ENCODE results near the gene PRICKLE1. TPM values are rescaled to one million over a fixed set of nuclear protein-coding genes. Genes with fewer than 3 reads are reported as not detected.

The PRICKLE1 gene
- total RNA-seq, 2 experiments from 2014 or later: 0.19 TPM; not detected in 1

DNA sequence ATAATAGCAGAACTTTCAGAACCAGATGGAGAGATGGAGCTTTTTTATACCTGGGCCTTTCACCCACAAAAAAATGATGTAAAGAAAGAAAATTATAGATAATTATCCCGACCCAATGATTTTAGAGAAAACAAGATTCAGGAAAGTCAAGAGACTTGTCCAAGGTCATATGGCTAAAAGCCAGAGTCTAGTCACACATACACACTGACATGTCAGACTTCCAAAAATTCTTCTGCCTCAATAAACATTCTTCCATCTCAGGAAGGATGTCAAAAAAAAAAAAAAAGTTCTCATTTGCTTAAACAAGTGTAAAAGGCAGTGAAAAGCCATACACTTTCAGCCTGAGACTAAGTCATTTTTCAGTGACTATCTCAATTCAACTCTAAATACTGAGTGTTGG lies 116.0 kb downstream of the PRICKLE1 start:
- H3K9me2 ChIP-seq (ENCODE audit: insufficient read depth, low read length): no peaks in the 10 kb centered on the region
- H3K4me2 ChIP-seq (ENCODE audit: low read length): no peak overlapping the region
- H4K20me1 ChIP-seq (ENCODE audit: insufficient read depth, low read length): peaks cover 7% of the 10 kb centered on the region; the same call in 1 of the 2 replicates
- no peaks in the 10 kb centered on the region for H3K9me3 ChIP-seq (ENCODE audit: low read length)
- no TSS peak for BruUV-seq (replicated peaks)
- ChIA-PET POLR2A (no interaction called here), CTCF (ENCODE audit: unreplicated experiment) (no interaction called here)
- H3K4me3 ChIP-seq (ENCODE audit: low read depth, low read length, poor library complexity, severe bottlenecking): no peak overlapping the region
- no peaks in the 10 kb centered on the region for H3K79me2 ChIP-seq (ENCODE audit: insufficient read depth, low read depth, low read length)
- DNase-seq (ENCODE audit: low spot score): no peak
- intact Hi-C loops (cut with micrococcal nuclease; ENCODE audit: unreplicated experiment): no loop called here
- no peaks in the 10 kb centered on the region for H3K36me3 ChIP-seq (ENCODE audit: insufficient read depth, low read length)
- H2AFZ ChIP-seq (ENCODE audit: low read length): no peak overlapping the region
- peaks cover 27% of the 10 kb centered on the region for H3K4me1 ChIP-seq (ENCODE audit: insufficient read depth, low read length, poor library complexity, severe bottlenecking)
- H3K27ac ChIP-seq (ENCODE audit: low read depth, low read length, poor library complexity, severe bottlenecking): no peak overlapping the region
- TF ChIP-seq, protein P1, sequence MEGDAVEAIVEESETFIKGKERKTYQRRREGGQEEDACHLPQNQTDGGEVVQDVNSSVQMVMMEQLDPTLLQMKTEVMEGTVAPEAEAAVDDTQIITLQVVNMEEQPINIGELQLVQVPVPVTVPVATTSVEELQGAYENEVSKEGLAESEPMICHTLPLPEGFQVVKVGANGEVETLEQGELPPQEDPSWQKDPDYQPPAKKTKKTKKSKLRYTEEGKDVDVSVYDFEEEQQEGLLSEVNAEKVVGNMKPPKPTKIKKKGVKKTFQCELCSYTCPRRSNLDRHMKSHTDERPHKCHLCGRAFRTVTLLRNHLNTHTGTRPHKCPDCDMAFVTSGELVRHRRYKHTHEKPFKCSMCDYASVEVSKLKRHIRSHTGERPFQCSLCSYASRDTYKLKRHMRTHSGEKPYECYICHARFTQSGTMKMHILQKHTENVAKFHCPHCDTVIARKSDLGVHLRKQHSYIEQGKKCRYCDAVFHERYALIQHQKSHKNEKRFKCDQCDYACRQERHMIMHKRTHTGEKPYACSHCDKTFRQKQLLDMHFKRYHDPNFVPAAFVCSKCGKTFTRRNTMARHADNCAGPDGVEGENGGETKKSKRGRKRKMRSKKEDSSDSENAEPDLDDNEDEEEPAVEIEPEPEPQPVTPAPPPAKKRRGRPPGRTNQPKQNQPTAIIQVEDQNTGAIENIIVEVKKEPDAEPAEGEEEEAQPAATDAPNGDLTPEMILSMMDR (conservative IDR thresholded peaks at IDR 0.05; ENCODE audit: low read length): no peak
- TF ChIP-seq EZH2phosphoT487 (IDR thresholded peaks at IDR 0.05; ENCODE audit: borderline replicate concordance, low read depth, low read length): no peak

DNA sequence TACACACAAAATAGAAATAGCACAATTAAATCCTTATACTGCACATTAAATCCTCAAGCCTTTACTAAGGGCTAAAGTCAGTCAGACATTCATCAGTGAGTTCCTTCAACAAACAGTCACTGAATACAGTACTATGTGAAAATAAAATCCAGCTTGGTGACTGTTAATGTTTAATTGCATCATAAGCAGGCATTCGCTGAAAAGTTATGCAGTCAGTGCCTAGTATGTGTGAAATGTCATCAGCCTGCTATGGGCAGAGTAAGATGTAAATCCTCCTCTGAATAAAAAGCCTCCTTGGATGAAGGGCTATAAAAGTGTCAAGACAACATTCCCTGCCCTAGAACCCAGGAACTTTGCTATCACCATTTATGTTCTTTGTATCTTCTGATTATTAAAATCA lies 116.4 kb downstream of the PRICKLE1 start:
- CTCF ChIA-PET (ENCODE audit: unreplicated experiment): no interaction called here
- H3K4me2 ChIP-seq (ENCODE audit: low read length): no peak overlapping the region

DNA sequence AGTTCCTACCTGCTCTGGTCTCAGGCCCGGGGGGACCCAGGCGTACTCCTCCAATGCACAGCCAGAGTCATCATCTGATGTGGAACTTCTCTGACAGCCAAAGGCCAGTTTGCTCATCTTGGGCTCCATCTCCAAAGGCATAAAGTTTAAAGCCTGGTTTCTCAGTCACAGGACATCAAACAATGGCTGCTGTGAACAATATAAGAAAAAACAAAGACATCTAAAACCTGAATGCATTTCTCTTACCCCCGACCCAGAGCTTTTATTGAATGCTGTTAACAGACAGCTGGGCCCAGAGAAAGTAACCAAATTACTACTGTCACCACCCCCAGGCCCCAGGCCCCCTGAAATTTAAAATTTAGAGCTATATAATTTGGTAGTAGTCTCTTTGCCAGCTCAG lies 117.2 kb downstream of the PRICKLE1 start:
- no peak overlapping the region for H3K27ac ChIP-seq (ENCODE audit: low read depth, low read length, poor library complexity, severe bottlenecking)
- peaks cover 7% of the 10 kb centered on the region; the same call in 1 of the 2 replicates for H4K20me1 ChIP-seq (ENCODE audit: insufficient read depth, low read length)
- no peak overlapping the region for H2AFZ ChIP-seq (ENCODE audit: low read length)
- H3K4me2 ChIP-seq (ENCODE audit: low read length): no peak overlapping the region
- no TSS peak for BruUV-seq (replicated peaks)
- no peak for TF ChIP-seq EZH2phosphoT487 (IDR thresholded peaks at IDR 0.05; ENCODE audit: borderline replicate concordance, low read depth, low read length)
- TF ChIP-seq, protein P1 (conservative IDR thresholded peaks at IDR 0.05; ENCODE audit: low read length): no peak
- intact Hi-C loops (cut with micrococcal nuclease; ENCODE audit: unreplicated experiment): no loop called here
- ChIA-PET CTCF (ENCODE audit: unreplicated experiment) (no interaction called here), POLR2A (no interaction called here)
- no peaks in the 10 kb centered on the region for H3K36me3 ChIP-seq (ENCODE audit: insufficient read depth, low read length)
- no peaks in the 10 kb centered on the region for H3K9me3 ChIP-seq (ENCODE audit: low read length)
- no peak overlapping the region for H3K4me3 ChIP-seq (ENCODE audit: low read depth, low read length, poor library complexity, severe bottlenecking)
- H3K9me2 ChIP-seq (ENCODE audit: insufficient read depth, low read length): no peaks in the 10 kb centered on the region
- H3K4me1 ChIP-seq (ENCODE audit: insufficient read depth, low read length, poor library complexity, severe bottlenecking): peaks cover 39% of the 10 kb centered on the region
- no peak for DNase-seq (ENCODE audit: low spot score)
- H3K79me2 ChIP-seq (ENCODE audit: insufficient read depth, low read depth, low read length): no peaks in the 10 kb centered on the region

More for the DNA sequence above, 116.4 kb downstream of the PRICKLE1 start:
- Histone ChIP-seq H3K79me2 (ENCODE audit: insufficient read depth, low read depth, low read length) (no peaks in the 10 kb centered on the region), H3K36me3 (ENCODE audit: insufficient read depth, low read length) (no peaks in the 10 kb centered on the region), H3K27ac (ENCODE audit: low read depth, low read length, poor library complexity, severe bottlenecking) (no peak overlapping the region), H3K9me3 (ENCODE audit: low read length) (no peaks in the 10 kb centered on the region), H4K20me1 (ENCODE audit: insufficient read depth, low read length) (peaks cover 7% of the 10 kb centered on the region; the same call in 1 of the 2 replicates), H3K9me2 (ENCODE audit: insufficient read depth, low read length) (no peaks in the 10 kb centered on the region), H2AFZ (ENCODE audit: low read length) (no peak overlapping the region), H3K4me3 (ENCODE audit: low read depth, low read length, poor library complexity, severe bottlenecking) (no peak overlapping the region), H3K4me1 (ENCODE audit: insufficient read depth, low read length, poor library complexity, severe bottlenecking) (peaks cover 31% of the 10 kb centered on the region)
- DNase-seq (ENCODE audit: low spot score): no peak
- no TSS peak for BruUV-seq (replicated peaks)
- POLR2A ChIA-PET: no interaction called here
- TF ChIP-seq, protein P1 (conservative IDR thresholded peaks at IDR 0.05; ENCODE audit: low read length): no peak
- TF ChIP-seq EZH2phosphoT487 (IDR thresholded peaks at IDR 0.05; ENCODE audit: borderline replicate concordance, low read depth, low read length): no peak
- intact Hi-C loops (cut with micrococcal nuclease; ENCODE audit: unreplicated experiment): no loop called here
